Stimulated activated CD8-positive, alpha-beta memory T cell treated with anti-CD3 and anti-CD28 coated beads, Interleukin-15, amount 100 ng/mL, for 1 hour (primary cell): ENCODE data around the gene AGO3.
"Not testable (repeated sequence)": the region's sequence is repeated elsewhere in the genome, so short reads cannot be mapped to it uniquely, and the experiment has no call there.

Experiments
- DNase-seq: peaks from one replicate; pipeline ENCODE4 v3.0.0-alpha.2; 2020; ENCODE audit warnings: low read depth

Gene AGO3

GRCh38 chr1:35930593-35931445 lies at the start of gene AGO3:
AGO3 (plus strand) TSS chr1:35931105; CDS start chr1:35931427, 322 bp downstream.
- DNase-seq: peak; percentile 67

GRCh38 chr1:35881850-35882273 lies 49.0 kb upstream of the AGO3 start:
- DNase-seq: no peak

DNA sequence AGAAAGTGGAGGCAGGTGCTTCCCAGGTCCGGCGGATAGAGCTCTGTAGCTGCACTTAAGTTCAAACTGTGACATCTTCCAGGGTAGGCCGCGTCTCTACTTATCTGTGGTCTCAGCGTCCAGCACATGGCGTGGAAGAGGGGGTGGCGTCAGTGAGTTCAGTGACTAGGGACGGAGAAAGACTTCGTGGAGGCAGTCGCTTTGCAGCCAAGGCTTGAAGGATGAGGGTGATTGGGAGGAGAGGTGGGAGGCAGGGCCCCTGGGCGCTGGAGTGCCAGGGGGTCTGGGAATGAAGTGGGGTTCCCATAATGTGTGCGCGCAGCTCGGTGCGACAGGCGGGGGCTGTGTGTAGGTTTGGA lies 48.3 kb upstream of the AGO3 start:
- DNase-seq: no peak

DNA sequence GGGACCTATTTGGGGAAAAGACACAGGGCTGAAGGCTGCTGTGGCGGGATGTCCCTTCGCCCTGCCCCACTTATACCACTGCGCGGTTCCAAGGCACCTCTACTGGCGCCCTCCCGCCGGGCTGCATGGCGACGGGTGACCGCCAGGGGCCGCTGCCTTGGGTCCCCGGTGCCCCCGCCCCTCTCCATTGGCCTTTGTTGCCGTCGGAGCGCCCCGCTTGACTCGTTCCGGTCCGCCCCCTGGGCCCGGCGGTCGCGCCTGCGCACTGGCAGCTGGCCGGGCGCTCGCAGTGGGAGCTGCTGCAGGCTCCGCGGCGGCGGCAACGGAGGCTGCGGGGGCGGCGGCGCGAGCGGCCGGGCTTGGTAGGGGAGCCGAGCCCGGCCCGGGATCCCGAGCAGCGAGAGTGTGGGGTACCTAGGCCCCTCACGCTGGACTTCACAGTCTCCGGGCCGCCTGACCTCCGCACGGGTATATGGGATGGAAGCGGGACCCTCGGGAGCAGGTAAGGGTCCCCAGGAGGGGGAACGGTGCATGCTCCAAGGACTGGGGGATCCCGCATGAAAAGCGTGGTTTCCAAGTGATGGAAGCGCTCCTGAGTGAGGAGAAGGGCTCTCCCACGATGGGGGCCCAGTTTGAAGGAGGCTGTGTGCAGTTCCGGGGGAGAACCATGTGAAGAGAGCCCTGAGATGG lies 47.8 kb upstream of the AGO3 start, which contains the start of gene AGO1:
TSS of gene AGO1 (plus strand) at position 265 of the 690 bp plus-strand sequence. CDS start at position 478, 213 bp downstream.
- DNase-seq: peak; percentile 92

DNA sequence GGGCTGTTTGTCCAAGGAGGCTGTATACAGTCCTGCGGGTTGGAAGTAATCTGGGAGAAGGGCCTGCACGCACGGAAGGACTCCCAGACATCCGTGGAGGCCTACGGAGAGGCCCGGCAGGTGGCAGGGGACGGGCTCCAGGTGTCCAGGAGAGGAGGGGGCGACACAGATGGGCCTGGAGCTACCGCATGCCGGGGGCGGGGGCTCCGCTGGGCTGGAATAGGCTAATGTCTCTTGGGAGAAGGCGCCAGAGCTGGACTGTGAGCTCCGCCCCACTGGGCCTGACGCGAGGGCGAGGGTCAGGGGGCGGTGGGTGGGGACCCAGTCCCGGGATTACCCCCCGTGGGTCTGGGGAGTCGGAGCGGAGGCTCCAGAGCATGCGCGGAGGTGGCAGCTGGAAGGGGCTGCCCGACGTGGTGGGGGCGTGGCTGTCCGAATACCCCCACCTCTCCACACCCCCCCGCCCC lies 47.2 kb upstream of the AGO3 start:
- no peak for DNase-seq

DNA sequence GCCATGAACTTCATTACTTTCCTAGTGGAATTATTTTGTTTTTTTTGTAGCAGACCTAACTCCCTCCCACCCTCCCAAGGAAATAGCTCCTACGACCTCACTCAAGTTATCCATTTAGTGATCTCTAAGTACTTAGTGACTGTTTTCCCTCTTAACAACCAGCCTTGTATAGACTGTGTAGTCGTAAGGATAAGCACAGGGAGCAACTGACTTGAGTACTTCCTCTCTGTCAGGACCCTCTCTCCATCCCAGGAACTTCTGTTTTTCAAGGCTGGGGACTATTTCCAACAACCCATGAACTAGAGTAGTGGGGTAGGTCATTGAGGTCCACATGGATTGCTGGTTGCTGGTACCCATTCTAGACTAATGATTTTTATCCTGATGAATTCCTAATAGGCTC lies 46.0 kb upstream of the AGO3 start:
- no peak for DNase-seq

- no peak for DNase-seq
These were observed 44.8 kb upstream of the AGO3 start for GRCh38 chr1:35885961-35886558.

DNA sequence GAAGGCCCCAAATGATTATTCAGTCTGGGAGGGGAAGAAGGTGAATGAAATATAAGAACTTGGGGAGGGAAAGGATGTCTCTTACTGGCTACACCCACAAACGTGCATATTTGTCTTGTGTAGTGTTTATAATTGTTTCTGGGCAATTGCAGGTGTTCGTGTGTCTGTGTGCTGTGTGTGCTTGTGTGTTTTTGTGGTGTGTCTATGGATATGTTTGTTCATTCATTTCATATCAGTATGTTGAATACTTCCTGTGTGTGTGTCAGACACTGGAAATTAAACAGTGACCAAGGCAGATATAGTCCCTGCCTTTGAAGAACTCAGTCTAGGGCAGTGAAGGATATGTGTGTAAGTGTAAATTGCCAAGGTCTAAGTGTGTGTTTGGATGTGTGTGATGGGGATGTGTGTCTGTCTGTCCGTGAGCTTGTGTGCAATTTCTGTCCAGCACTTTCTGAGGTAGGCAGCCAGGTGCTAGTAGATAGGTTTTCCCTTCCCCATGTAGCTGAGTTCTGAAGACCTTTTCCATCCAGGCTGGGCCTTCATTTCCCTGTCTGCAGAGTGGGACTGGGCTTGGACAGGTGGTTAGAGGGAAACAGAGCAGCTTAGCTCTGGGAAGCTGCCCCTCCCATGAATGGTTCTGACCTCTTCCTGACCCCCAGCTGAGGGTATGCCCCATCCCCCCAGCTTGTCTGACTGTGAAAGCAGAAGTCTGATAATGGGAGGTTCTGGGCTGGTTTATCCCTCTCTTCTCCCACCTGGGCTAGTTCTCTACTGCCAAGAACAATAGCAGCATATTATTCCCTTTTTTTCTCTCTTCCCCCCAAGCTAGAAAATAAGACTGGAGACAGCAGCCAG lies 44.1 kb upstream of the AGO3 start:
- no peak for DNase-seq

GRCh38 chr1:35887508-35887907 lies 43.4 kb upstream of the AGO3 start:
- no peak for DNase-seq

DNA sequence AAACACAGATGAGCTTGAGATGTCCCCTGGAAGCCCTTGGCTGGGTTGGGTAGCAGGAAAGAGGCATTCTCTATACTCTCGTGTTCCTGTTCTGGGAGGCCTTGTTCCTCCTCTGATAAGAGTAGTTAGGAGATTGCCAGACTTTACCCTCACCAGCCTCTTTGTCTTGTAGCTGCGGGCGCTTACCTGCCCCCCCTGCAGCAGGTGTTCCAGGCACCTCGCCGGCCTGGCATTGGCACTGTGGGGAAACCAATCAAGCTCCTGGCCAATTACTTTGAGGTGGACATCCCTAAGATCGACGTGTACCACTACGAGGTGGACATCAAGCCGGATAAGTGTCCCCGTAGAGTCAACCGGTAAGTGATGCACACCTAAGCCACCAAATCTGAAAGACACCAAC lies 42.6 kb upstream of the AGO3 start:
- no peak for DNase-seq

GRCh38 chr1:35888981-35889380 lies 41.9 kb upstream of the AGO3 start:
- DNase-seq: not testable (repeated sequence)

GRCh38 chr1:35893051-35893879 lies 37.6 kb upstream of the AGO3 start:
- DNase-seq: no peak

GRCh38 chr1:35894183-35894582 lies 36.7 kb upstream of the AGO3 start:
- no peak for DNase-seq

DNA sequence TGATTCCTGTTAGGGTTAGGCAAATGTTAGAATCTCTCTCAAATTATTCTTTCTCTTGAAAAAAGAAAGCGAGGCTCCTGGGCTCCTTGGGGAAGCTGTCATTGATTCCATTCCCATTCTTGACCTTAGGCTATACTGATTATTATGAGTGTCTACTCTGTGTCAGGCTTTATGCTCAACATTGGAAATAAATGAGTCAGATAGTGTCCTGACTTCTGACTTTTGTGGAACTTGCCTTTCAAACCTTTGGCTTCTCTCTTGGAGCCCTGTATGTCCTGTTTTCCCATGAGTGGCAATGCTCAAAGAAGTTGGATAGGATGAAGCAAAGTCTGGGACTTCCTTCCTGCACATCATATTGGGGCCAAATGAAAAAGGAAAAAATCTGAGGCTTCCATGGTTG lies 36.2 kb upstream of the AGO3 start:
- DNase-seq: no peak

- DNase-seq: no peak
These were observed 31.0 kb upstream of the AGO3 start for GRCh38 chr1:35899941-35900340.

- no peak for DNase-seq
These were observed 29.7 kb upstream of the AGO3 start for GRCh38 chr1:35901235-35901634.

DNA sequence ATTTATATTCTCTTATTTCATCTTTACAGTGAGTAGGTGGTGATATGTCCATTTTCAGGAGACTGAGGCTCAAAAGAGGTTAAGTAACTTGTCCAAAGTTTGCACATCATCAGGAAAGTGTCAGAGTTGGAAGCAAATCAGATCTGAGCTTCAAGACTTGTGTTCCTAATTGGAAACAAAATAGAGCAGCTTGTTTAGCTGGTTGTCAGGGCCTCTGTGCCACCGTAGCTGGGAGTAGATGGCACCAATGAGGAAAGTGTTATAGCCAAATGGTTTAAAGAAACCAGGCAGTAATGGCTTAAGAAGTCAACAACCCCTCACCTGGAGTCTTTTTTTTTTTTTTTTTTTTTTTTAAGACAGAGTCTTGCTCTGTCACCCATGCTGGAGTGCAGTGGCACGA lies 28.2 kb upstream of the AGO3 start:
- no peak for DNase-seq

DNA sequence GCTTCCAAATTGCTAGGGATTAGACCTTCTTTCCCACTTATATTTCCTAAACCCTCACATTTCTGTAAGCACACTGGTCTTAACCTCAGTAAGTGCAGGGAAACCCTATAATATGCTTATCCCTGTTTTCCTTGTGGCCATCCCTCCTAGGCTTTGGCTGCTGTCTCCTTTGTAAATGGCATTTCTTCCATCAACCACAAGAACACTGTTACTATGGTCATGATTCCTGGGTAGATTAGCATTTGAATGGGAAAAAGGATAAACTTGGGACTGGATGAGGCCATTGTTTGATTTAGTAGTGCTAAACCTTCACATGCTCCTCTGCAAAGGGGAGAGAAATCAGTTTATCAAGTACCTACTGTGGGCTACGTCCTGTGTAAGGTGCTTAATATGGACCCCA lies 16.2 kb upstream of the AGO3 start:
- DNase-seq: no peak

GRCh38 chr1:35915693-35916092 lies 15.2 kb upstream of the AGO3 start:
- DNase-seq: no peak

GRCh38 chr1:35923791-35924221 lies 7.1 kb upstream of the AGO3 start:
- DNase-seq: no peak

- DNase-seq: no peak
These were observed 6.1 kb upstream of the AGO3 start for GRCh38 chr1:35924838-35925237.
